Breast epithelium (tissue), 4 donors: ENCODE measurements around the gene CAPN2. TPM values are rescaled to one million over a fixed set of nuclear protein-coding genes. Genes with fewer than 3 reads are reported as not detected.
A peak's percentile ranks its signal among the peaks of the same experiment; 100 is the strongest.
"Not testable (repeated sequence)": the region's sequence is repeated elsewhere in the genome, so short reads cannot be mapped to it uniquely, and the experiment has no call there.

Source experiments
- DNase-seq, 2 donors: peaks; one replicate each; pipeline ENCODE4 v3.0.0-alpha.2; 2019; ENCODE audit warnings: low spot score in 2 of 2
- H3K27ac ChIP-seq, 2 donors: fragments of 200-600 bp; sonication (generic) in 1 of 2; one replicate each; pipeline ENCODE4 v1.5.1; 2016 to 2019; ENCODE audit warnings: mild to moderate bottlenecking in 1 of 2
- H3K27me3 ChIP-seq, 2 donors: fragments of 200-600 bp; sonication (generic) in 1 of 2; one replicate each; pipeline versions ENCODE4 v1.5.1 to v1.6.0; 2017 to 2019; ENCODE audit warnings: control low read depth in 1 of 2, mild to moderate bottlenecking in 1 of 2
- H3K36me3 ChIP-seq: fragments of 200-600 bp; one replicate; pipeline ENCODE4 v1.5.1; 2019
- H3K4me1 ChIP-seq, 2 donors: fragments of 200-600 bp; sonication (generic); one replicate each; pipeline ENCODE4 v1.5.1; 2016 to 2019; ENCODE audit warnings: control low read depth in 1 of 2
- H3K4me3 ChIP-seq, 3 donors: fragments of 200-600 bp; sonication (generic); 1 replicate in 2 of 3; 2 replicates in 1 of 3; pipeline ENCODE4 v1.5.1; 2016 to 2019; ENCODE audit warnings: mild to moderate bottlenecking in 3 of 3, moderate library complexity in 2 of 3
- H3K9me3 ChIP-seq, 2 donors: fragments of 200-600 bp; sonication (generic) in 1 of 2; one replicate each; pipeline ENCODE4 v1.5.1; 2016 to 2019; ENCODE audit warnings: control low read depth in 1 of 2
- CTCF ChIP-seq, 3 donors: fragments of 450-650 bp; IDR thresholded peaks; one replicate each; pipeline ENCODE4 v1.5.1; 2016 to 2017; ENCODE audit warnings: antibody characterized with exemption in 3 of 3, mild to moderate bottlenecking in 3 of 3, moderate library complexity in 3 of 3
- POLR2A ChIP-seq: fragments of 450-650 bp; IDR thresholded peaks from one replicate; pipeline ENCODE4 v1.6.1; 2016; ENCODE audit warnings: antibody characterized with exemption, mild to moderate bottlenecking, moderate library complexity
- POLR2AphosphoS5 ChIP-seq, 3 donors: sonication (generic); formaldehyde crosslinking; IDR thresholded peaks; one replicate each; pipeline ENCODE4 v1.6.1; 2017; ENCODE audit warnings: antibody characterized with exemption in 3 of 3
- intact Hi-C: fragments of 100-400 bp; cut with DNase I; formaldehyde crosslinking; loops from one replicate; pipeline ENCODE4 v1.15.1; 2023; ENCODE audit warnings: low total_unique reads
- total RNA-seq, 3 donors: library from RNA; depleted of rRNA; stranded (reverse); fragments of >200 nt; gene quantifications; one replicate each; pipeline ENCODE4 v1.1.0, GENCODE V29; 2016

The CAPN2 gene
- total RNA-seq, 3 donors from 2014 or later: 162 to 192 (median 164) TPM

DNA sequence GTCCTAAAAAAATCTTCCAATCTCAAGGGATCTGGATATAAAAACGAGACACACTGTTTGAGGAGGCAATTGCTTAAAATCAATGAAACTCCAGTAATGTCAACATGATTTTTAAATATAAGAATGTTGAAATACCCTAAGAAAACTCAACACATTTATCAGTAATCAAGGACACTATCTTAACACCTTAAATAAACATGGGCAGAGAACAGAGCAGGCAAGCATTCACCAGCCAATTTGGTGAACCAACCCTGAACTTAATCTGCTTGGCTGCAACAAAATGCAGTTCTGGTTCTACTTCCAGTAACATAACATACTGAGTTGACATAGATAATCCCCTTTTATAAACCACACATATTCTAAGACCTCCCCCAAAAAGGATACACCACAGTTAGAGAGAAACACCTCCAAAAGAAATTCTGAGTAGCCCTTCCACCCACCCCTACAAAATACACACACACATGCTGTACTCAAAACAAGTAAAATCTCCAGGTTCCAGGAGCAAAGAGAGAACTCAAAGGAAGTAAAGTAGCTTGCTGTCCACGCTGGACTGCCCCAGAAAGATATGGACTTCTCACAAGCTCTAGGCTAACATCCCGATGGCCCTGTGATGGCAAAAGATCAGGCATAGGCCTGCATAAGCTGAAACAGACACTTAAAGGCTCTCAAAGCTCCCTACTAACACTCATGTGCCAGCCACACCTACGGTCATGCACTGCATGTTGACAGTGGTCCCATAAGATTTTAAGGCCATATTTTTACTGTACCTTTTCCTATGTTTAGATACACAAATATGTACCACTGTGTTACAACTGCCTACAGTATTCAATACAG is 102.9 kb downstream of the CAPN2 start:
- Histone ChIP-seq H3K27ac (no peak overlapping the region), H3K27me3 (no peaks in the 10 kb centered on the region), H3K9me3 (no peaks in the 10 kb centered on the region), H3K4me1 (no peaks in the 10 kb centered on the region), H3K36me3 (no peaks in the 10 kb centered on the region), H3K4me3 (no peak overlapping the region)
- TF ChIP-seq POLR2AphosphoS5 (IDR thresholded peaks at IDR 0.05): no peak
- TF ChIP-seq CTCF (IDR thresholded peaks at IDR 0.05): no peak
- TF ChIP-seq POLR2A: no peak
- intact Hi-C loops: no loop called here
- DNase-seq: no peak

GRCh38 chr1:223815865-223816264 is 103.5 kb downstream of the CAPN2 start:
- Histone ChIP-seq H3K9me3 (no peaks in the 10 kb centered on the region), H3K4me1 (no peaks in the 10 kb centered on the region), H3K27me3 (no peaks in the 10 kb centered on the region), H3K27ac (no peak overlapping the region), H3K4me3 (no peak overlapping the region), H3K36me3 (no peaks in the 10 kb centered on the region)
- DNase-seq: no peak
- TF ChIP-seq POLR2AphosphoS5 (IDR thresholded peaks at IDR 0.05): no peak
- TF ChIP-seq POLR2A: no peak
- intact Hi-C loops: no loop called here

DNA sequence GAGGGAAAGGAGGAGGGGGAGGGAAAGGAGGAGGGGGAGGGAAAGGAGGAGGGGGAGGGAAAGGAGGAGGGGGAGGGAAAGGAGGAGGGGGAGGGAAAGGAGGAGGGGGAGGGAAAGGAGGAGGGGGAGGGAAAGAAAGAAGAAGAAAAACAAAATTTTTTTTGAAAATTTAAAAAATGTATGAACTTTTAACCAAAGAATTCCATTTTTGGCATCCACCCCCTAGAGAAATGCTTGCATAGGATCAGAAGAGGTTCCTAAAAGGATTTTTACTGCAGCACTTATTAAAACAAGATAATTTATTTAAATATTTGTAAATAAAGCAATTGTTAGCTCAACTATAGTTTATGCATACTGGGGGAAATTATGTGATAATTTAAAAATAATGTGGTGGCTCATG is 104.9 kb downstream of the CAPN2 start:
- H3K36me3 ChIP-seq, intact Hi-C loops, H3K4me1 ChIP-seq, H3K27me3 ChIP-seq, H3K27ac ChIP-seq, H3K4me3 ChIP-seq, H3K9me3 ChIP-seq, DNase-seq: not testable (repeated sequence)

- intact Hi-C loops: no loop called here
- H3K4me1 ChIP-seq: no peaks in the 10 kb centered on the region
- H3K36me3 ChIP-seq: no peaks in the 10 kb centered on the region
- no peak for DNase-seq
- no peak overlapping the region for H3K4me3 ChIP-seq
- H3K27ac ChIP-seq: peak overlapping the region in 1 of 2 donors; percentile 16
- H3K27me3 ChIP-seq: no peaks in the 10 kb centered on the region
- H3K9me3 ChIP-seq: no peaks in the 10 kb centered on the region
- TF ChIP-seq POLR2AphosphoS5 (IDR thresholded peaks at IDR 0.05) (no peak), CTCF (IDR thresholded peaks at IDR 0.05) (no peak), POLR2A (no peak)
Measured at GRCh38 chr1:223819730-223820514, 107.6 kb downstream of the CAPN2 start.

DNA sequence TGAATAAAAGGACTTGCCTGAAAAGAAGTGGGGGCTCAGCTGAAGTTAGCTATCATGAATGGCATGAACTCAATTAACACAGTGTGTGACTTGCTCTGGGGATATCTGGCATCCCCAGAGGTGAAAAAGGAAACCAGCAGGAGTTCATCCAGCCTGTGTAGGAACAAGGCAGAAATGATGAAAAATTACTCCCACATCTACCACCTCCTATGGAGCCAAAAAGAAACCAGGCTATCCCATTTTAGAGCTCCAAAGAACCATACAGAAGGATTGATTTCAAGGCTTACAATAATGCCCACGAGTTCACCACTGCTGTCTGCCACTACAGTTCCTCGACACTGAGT is 108.1 kb downstream of the CAPN2 start:
- no peaks in the 10 kb centered on the region for H3K4me1 ChIP-seq
- DNase-seq: no peak
- no peak for TF ChIP-seq POLR2AphosphoS5 (IDR thresholded peaks at IDR 0.05)
- TF ChIP-seq CTCF (IDR thresholded peaks at IDR 0.05): no peak
- TF ChIP-seq POLR2A: no peak
- H3K27me3 ChIP-seq: no peaks in the 10 kb centered on the region
- no peaks in the 10 kb centered on the region for H3K36me3 ChIP-seq
- H3K9me3 ChIP-seq: no peaks in the 10 kb centered on the region
- no peak overlapping the region for H3K4me3 ChIP-seq
- intact Hi-C loops: no loop called here
- peak overlapping the region in 1 of 2 donors; percentile 16 for H3K27ac ChIP-seq

- H3K36me3 ChIP-seq: no peaks in the 10 kb centered on the region
- H3K4me3 ChIP-seq: no peak overlapping the region
- no peaks in the 10 kb centered on the region for H3K9me3 ChIP-seq
- intact Hi-C loops: no loop called here
- no peaks in the 10 kb centered on the region for H3K27me3 ChIP-seq
- H3K27ac ChIP-seq: no peak overlapping the region
- DNase-seq: no peak
- H3K4me1 ChIP-seq: no peaks in the 10 kb centered on the region
- TF ChIP-seq CTCF (IDR thresholded peaks at IDR 0.05) (no peak), POLR2AphosphoS5 (IDR thresholded peaks at IDR 0.05) (no peak), POLR2A (no peak)
Measured at GRCh38 chr1:223820971-223821370, 108.6 kb downstream of the CAPN2 start.
